GM13976 (cell line): ENCODE data around the gene RAB40C.

Experiments used
- DNase-seq: peaks from one replicate; pipeline ENCODE4 v3.0.0; 2012; ENCODE audit warnings: low spot score
- CTCF ChIP-seq: IDR thresholded peaks from 2 replicates; pipeline ENCODE4 v1.5.1; 2012; ENCODE audit warnings: borderline replicate concordance, mild to moderate bottlenecking; ENCODE audit not compliant: insufficient read depth; ENCODE audit errors: extremely low read depth, missing control alignments, control extremely low read depth
- in situ Hi-C: fragments of 300-500 bp; cut with MboI; formaldehyde crosslinking; loops from one replicate; pipeline ENCODE4 v1.12.0; 2022; ENCODE audit warnings: low sequenced_read_pairs, mixed read lengths, inconsistent platforms; ENCODE audit not compliant: unreplicated experiment

The RAB40C gene

DNA sequence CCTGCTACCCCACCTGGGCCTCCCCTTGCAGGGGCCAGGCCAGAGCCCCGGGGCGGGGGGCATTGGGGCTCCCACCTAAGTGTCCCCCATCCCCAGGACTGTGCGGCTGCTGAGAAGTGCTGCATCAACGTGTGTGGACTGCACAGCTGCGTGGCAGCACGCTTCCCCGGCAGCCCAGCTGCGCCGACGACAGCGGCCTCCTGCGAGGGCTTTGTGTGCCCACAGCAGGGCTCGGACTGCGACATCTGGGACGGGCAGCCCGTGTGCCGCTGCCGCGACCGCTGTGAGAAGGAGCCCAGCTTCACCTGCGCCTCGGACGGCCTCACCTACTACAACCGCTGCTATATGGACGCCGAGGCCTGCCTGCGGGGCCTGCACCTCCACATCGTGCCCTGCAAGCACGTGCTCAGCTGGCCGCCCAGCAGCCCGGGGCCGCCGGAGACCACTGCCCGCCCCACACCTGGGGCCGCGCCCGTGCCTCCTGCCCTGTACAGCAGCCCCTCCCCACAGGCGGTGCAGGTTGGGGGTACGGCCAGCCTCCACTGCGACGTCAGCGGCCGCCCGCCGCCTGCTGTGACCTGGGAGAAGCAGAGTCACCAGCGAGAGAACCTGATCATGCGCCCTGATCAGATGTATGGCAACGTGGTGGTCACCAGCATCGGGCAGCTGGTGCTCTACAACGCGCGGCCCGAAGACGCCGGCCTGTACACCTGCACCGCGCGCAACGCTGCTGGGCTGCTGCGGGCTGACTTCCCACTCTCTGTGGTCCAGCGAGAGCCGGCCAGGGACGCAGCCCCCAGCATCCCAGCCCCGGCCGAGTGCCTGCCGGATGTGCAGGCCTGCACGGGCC is 42.8 kb downstream of the RAB40C start:
- in situ Hi-C loops, result no loop called here
- TF ChIP-seq CTCF, result no peak
- no peak for DNase-seq

DNA sequence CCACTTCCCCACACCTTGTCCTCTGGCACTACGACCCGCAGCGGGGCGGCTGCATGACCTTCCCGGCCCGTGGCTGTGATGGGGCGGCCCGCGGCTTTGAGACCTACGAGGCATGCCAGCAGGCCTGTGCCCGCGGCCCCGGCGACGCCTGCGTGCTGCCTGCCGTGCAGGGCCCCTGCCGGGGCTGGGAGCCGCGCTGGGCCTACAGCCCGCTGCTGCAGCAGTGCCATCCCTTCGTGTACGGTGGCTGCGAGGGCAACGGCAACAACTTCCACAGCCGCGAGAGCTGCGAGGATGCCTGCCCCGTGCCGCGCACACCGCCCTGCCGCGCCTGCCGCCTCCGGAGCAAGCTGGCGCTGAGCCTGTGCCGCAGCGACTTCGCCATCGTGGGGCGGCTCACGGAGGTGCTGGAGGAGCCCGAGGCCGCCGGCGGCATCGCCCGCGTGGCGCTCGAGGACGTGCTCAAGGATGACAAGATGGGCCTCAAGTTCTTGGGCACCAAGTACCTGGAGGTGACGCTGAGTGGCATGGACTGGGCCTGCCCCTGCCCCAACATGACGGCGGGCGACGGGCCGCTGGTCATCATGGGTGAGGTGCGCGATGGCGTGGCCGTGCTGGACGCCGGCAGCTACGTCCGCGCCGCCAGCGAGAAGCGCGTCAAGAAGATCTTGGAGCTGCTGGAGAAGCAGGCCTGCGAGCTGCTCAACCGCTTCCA is 43.6 kb downstream of the RAB40C start:
- DNase-seq, result no peak
- TF ChIP-seq CTCF, result no peak
- in situ Hi-C loops, result no loop called here

GRCh38 chr16:634051-634670 is 44.3 kb downstream of the RAB40C start:
- in situ Hi-C loops, result no loop called here
- no peak for DNase-seq
- TF ChIP-seq CTCF, result no peak

- DNase-seq, result no peak
- in situ Hi-C loops, result no loop called here
- TF ChIP-seq CTCF, result no peak
These were observed 45.1 kb downstream of the RAB40C start for GRCh38 chr16:634996-635395.

GRCh38 chr16:635573-636205 is 45.8 kb downstream of the RAB40C start:
- no peak for DNase-seq
- in situ Hi-C loops, result no loop called here
- TF ChIP-seq CTCF, result no peak

DNA sequence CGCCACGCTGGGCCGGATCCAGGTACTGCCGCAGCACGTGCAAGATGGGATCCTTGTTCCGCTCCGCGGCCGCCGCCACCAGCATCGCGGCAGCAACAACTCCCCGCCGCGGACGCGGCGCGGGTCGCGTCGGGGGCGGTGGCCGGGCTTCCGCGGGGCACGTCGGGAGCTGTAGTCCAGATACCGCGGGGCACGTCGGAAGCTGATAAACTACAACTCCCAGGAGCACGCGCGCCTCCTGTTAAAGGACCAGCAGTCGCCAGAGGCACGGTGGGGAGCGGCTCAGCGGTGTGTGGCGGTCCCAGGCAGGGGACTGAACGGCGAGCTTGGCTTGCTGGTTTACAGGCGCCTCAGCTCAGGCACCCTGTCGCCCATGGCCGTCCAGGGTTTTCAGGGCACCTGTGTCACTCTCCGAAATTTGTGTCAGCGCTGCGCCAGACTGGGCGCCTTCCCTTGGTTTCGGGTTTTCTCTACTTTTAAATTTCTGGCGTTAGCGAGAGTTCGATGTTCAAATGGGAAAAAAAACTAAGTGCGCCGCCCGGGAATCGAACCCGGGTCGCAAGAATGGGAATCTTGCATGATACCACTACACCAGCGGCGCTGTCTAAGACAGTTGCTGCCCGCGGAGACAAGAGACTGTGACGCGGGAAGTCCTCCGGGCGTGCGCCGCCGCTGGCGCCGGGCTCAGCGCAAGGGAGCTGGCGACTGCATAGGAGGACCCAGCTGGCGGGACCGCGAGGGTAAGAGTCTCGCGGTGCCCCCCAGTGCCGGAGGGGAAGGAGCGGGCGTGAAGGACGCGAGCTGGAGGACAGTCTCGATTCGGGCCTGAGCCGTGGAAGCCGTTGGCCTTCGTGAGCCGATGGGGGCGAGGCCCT is 46.6 kb downstream of the RAB40C start, which contains the start of gene METTL26:
Gene METTL26, minus strand, starts transcription at position 100 of the 875 bp plus-strand sequence. Its CDS starts 15 bp downstream, at position 85.
- in situ Hi-C loops, result no loop called here
- peak; percentile 98 for DNase-seq
- no peak for TF ChIP-seq CTCF
